ENCODE measurements around the gene SLCO3A1.
A peak's percentile ranks its signal among the peaks of the same experiment; 100 is the strongest.
"Not testable (repeated sequence)": the region's sequence is repeated elsewhere in the genome, so short reads cannot be mapped to it uniquely, and the experiment has no call there.

Gene SLCO3A1

DNA sequence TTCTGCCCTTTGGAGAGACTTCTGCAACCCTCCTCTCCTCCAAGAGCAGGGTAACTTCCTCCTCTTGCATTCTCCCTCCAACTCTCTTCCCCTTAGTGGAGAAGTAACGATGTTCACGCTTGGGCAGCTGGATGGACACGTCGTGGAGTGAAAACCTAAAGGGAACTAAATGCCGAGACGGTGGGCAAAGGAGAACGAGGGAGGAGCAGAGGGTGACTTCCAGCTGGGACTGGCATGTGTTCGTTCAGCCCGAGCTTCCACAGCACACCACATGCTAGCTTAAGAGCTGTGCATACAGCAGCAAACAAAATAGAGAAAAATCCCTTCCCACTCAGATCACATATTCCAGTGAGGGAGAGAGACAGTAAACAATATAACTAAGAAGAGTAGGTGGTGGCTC is 179.8 kb downstream of the SLCO3A1 start:
- no peak for DNase-seq (ENCODE audit: low read depth, low spot score)

DNA sequence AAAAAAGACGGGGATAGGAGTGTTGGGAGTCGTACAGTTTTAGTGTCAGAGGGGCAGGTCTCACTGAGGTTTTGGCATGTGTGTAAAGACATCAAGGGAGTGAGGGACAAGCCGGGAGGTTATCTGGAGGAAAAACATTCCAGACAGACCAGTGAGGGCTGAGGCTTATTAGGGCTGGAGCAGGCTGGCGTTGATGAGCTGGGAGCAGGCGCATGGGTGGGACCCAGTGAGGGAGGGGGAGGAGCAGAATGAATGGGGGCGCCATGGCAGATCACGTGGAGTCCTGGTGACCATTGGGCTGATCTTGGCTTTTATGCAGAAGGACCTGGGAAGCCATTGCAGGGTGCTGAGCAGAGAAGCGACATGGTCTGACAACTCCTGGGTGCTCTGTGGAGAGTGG is 180.2 kb downstream of the SLCO3A1 start:
- DNase-seq (ENCODE audit: low read depth, low spot score) = peak; percentile 9

GRCh38 chr15:92034227-92034626 is 180.7 kb downstream of the SLCO3A1 start:
- DNase-seq (ENCODE audit: low read depth, low spot score) = no peak

DNA sequence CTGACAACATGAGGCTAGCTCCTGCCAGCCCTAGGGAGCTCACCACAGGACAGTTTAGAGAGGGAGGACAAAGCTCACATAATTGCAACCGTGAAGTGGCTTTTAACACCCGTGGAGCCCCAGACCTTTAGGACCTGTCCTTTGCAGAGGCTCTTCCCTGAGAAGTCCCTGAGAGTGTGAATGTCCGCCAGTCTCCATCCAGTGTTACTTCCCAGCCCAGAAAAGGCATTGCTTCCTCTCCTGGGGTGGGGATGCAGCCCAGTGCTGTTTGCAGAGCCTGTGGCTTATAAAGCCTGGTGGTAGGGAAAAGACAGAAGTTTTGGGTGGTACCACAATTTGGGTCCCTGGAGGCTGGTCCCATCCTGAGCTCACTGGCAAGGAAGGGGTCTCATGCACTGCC is 182.0 kb downstream of the SLCO3A1 start:
- no peak for DNase-seq (ENCODE audit: low read depth, low spot score)

GRCh38 chr15:92035961-92036360 is 182.5 kb downstream of the SLCO3A1 start:
- no peak for DNase-seq (ENCODE audit: low read depth, low spot score)

- DNase-seq (ENCODE audit: low read depth, low spot score) = no peak
Measured at GRCh38 chr15:92037491-92037890, 184.0 kb downstream of the SLCO3A1 start.

DNA sequence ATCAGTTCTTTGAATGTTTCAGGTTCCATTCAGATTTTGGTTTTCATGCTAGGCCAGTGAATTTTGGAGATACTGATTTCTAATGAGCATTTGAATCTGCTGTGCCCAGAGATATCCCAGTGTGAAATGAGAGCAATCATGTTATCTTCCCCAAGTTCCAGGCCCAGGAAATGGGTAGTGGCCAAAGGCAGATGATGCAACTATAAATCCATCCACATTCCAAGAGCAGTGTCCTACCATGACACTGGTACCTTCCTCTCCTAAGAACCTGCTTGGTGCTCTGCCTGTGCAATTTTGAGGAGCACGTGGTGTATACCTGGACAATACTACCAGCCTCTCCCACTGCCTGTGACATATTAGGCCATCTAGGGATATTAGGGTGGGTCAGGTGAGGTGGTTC is 186.8 kb downstream of the SLCO3A1 start:
- DNase-seq (ENCODE audit: low read depth, low spot score) = no peak

- no peak for DNase-seq (ENCODE audit: low read depth, low spot score)
Measured at GRCh38 chr15:92041371-92041770, 187.9 kb downstream of the SLCO3A1 start.

DNA sequence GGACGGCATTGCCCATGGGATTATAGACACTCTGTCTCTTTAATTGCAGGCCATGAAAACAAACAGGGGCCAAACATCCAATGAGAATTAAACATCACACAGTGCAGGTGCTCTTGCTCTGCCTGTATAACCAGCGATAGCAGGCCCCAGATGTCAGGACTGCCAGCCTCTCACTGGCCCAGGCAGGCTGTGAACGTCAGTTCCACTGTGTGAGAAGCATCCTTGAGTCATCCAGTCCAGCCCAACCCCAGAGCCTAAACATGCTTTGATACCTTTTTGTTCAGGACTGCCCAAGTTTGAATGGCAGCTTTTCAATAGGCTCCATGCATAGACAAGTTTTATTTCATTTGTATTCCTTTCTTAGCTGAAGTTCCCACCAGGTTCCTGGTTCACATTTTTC is 189.8 kb downstream of the SLCO3A1 start:
- no peak for DNase-seq (ENCODE audit: low read depth, low spot score)

DNA sequence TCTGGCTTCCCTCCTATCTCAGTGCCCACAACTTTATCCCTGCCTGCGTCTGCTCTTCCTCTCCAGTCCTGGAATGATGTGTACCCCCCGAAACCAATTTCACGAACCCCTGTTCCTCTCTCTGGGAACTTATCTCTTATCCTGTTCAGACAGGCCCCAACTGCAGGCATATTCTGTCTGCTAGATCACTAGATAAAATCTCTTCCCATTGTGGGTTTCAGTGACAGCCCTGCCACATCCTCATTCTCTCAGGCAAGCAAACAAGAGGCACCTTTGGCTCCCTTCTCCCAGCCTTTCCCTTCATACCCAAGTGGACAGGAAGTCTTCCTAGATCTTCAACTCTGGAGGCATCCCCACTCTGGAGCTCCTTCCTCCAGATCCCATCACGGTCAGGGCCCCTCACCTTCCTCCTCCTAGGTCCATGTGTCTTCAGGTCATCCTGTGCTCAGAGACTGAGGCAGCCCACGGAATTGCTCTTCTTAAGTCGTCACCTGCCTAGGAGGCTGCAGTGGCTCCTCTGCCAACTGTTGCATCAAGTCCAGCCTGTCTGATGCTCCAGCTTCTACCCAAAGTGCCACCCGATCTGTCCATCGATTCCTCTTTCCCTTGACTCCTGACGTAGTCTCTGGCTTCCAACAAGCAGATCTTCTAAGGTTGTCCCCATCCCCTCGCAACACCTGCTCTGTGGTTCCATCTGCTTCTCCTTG is 190.8 kb downstream of the SLCO3A1 start:
- no peak for DNase-seq (ENCODE audit: low read depth, low spot score)

DNA sequence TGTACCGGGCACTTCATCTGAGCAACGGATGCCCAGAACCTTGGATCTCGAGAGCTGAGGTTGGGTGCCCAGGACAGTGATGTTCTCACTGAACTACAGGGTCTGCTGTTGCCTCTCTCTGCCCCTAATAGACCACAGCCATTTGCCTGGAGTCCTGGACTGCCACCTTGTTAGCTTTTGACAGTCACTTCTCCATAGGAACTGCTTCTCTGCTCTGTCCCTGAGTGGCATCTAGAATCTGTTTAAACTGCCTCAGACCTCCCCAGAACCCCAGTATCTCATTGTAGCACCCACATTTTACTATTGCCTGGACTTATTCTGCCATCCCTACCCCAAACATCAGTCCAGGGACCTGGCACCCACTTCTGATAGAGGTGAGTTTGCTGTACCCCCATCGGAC is 194.4 kb downstream of the SLCO3A1 start:
- DNase-seq (ENCODE audit: low read depth, low spot score) = no peak

DNA sequence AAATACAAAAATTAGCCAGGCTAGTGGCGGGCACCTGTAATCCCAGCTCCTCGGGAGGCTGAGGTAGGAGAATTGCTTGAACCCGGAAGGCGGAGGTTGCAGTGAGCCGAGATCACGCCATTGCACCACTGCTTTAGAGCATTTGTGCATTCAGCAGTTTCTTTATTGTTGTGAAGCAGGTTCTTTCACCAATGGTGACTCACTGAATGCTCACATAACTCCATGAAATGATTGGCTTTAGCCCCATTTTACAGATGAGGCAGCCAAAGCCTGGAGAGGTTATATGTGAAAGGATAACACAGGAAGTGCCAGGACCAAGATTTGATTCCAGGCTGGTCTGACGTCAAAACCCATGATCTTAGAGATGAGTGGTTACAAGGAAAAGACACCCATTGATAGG is 195.2 kb downstream of the SLCO3A1 start:
- no peak for DNase-seq (ENCODE audit: low read depth, low spot score)

- DNase-seq (ENCODE audit: low read depth, low spot score) = no peak
Measured at GRCh38 chr15:92049290-92049989, 195.9 kb downstream of the SLCO3A1 start.

- DNase-seq (ENCODE audit: low read depth, low spot score) = no peak
Measured at GRCh38 chr15:92050220-92050898, 196.9 kb downstream of the SLCO3A1 start.

DNA sequence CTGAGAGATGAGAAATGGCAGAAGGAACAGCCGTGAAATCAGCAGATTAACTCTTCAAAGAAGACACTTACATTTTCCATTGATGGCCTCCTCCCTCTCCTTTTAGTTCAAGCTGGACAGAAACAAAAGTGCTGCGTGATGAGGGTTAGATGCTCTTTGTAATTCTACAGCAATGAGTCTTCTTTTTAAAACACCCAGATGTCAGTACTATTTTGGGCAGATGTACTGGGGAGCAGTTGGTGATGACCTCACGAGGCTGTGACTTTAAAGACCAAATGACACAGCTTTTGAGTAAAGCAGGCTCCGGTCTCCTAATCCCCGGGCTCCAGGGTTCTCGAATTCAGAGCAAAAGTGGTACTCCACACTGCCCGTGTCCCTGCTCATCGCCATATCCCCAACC is 198.2 kb downstream of the SLCO3A1 start:
- no peak for DNase-seq (ENCODE audit: low read depth, low spot score)

DNA sequence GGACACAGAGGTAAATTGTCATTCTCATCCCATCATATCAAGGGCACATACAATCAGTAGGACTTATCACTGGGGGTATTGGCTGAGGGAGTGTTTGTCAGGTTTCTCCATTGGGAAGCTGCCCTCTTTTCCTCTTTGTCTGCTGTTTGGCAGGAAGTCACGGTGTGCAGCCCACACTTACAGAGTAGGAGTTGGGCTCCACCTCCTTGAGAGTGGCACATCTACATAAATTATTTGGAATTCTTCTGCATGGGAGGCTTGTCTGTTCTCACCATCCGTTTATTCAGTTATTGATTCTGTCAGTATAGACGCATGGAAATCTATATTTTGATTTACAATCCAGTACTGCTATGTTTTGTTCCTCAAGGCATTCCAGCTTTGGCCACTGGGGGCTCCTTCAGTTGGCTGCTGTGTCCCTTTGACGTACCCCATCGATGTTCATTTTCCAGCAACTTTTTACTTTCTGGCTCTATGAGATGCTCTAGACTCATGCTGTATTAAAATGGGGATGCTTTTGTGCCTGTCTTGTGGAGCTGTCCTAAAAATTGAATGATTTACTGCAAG is 200.3 kb downstream of the SLCO3A1 start:
- no peak for DNase-seq (ENCODE audit: low read depth, low spot score)

DNA sequence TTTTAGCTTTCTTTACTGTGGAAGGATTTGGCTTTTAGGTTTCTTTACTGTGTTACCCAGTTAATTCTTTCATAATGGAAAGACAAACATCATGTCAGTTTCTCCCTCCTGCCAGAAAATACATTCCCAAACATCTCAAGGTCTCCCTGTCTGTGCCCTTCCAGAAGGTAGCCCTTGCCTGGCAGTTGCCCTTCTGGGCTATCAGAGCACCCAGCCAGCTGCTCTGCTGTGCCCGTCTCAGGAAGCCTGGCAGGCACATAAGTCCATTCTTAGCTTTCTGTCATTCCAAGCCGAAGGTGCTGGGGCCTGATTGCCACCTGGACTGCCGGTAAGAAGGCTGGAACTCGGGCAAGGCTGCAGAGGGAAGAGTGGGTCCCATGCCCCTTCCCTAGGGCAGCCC is 203.4 kb downstream of the SLCO3A1 start:
- no peak for DNase-seq (ENCODE audit: low read depth, low spot score)

DNA sequence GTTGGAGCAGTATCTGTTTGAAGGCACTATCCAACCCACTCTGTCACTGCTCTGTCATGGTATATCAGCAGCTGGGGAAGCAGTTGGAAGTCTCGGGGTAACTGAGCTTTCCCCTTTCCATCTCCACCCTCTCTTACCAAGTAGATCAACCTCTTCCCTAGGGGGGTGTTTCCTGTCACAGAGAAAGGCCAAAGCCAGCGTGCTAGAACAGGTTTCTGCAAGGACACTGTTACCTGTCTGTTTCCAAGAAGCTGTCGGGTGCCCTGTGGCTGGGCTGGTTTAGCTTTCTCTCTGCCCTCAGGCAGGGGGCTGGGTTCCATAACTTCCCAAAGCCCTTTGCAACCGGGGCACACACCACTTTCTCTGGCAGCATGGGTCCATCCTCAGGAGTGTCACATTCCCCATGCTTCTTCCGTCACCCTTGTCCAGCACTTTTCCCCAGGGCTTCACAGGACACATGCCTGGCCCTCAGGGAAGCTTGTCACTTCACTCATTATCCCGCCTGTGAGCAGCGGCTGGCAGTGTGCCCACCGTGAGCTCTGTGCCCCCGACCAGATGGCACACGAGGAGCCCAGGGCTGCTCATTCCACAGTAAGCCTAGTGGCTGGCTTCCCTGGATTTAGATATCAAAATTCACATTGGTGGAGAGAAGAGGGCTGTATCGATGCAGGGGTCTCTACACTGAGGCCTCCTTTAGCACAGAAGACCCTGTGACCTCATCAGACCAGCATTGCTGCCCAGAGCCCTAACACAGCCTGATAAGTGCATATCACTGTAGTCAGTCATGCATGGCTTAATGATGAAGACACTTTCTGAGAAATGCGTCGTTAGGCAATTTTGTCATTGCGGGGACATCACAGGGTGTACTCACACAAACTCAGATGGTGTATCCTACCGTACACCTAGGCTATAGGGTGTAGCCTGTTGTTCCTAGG is 205.8 kb downstream of the SLCO3A1 start:
- DNase-seq (ENCODE audit: low read depth, low spot score) = no peak

DNA sequence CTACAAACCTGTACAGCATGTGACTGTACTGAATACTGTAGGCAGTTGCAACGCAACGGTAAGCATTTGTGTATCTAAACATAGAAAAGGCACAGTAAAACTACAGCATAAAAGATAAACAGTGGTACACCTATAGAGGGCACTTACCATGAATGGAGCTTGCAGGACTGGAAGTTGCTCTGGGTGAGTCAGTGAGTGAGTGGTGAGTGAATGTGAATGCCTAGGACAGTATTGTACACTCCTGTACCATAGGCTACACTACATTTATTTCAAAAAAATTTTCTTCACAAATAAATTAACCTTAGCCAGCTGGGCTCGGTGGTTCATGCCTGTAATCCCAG is 206.4 kb downstream of the SLCO3A1 start:
- not testable (repeated sequence) for DNase-seq (ENCODE audit: low read depth, low spot score)

DNA sequence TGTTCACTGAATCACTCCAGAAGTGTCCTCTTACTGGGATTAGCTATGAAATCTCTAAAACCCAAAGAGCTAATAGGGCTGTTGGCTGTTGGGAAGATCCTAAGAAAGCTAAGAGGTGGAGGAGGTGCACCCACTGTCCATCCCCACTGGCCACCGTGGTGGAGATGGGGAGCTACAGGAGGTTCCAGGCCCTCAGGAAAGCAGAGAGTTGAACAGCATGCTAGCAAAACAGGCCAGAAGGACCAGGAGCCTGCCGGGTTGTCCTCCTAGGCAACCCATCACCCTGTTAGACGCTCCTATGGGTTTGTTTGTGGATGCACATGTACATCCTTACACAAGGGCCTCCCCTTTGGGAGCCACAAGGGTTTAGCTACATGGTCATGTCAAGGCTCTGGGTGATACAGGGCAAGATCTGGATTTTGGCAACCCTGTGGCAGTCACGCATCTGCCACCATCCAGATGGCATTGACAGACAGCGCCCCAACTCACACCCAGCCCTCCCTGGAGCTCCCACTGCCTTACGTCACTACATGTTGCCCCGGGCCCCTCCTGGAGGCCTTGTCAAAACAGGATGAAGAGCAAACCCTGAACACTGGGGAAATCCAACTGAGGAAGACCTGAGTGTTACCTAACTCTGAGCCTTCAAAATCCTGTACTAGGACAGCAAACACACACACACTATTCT is 208.1 kb downstream of the SLCO3A1 start:
- no peak for DNase-seq (ENCODE audit: low read depth, low spot score)

DNA sequence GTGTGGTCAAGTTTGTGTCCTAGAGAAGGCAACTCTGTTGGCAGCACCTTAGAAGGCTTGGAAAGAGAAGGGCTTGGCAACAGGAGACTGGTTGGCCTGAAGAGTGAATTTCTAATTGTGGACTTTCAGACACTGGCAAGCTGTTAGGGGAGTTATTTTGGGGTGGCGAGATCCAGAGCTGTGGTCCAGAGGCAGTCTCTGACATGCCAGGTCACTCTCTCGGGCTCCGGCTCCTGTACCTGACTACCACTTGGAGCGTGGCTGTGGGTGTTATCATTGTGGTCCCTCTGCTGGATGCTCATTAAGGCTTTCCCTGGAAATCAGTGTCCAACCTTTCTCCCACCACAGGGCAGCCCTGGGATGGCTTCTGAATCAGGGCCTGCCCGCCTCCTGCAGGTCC is 209.0 kb downstream of the SLCO3A1 start:
- DNase-seq (ENCODE audit: low read depth, low spot score) = no peak
